Measurements from ENCODE around the gene ZNF80. TPM values are rescaled to one million over a fixed set of nuclear protein-coding genes. Genes with fewer than 3 reads are reported as not detected.

The ZNF80 gene
- total and polyA plus RNA-seq, 2 donors (not counting 1 experiment from before 2014, with no cell fraction given), result not detected

DNA sequence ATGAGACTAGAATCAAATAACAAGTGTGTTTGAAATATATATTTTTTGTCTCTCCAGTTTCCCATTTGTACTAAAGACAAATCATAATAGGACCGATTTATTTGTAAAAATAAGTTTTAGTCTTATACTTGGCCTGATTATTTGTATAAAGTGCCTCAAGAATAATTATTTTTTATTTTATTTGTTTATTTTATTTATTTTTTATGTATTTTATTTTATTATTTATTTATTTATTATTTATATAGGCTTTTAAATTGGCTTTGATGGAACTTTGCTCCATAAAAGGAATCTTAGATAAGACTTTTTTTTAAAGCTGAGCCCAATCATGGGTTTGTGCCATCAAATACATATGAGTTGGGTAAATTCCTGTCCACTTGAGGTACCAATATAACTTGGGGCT, 22.2 kb upstream of the ZNF80 start:
- H3K36me3 ChIP-seq (ENCODE audit: control insufficient read depth, insufficient read depth, low read length), result no peaks in the 10 kb centered on the region
- no peak overlapping the region for H2AFZ ChIP-seq (ENCODE audit: low read length)
- DNase-seq (ENCODE audit: low read depth in 2 of 2), result no peak
- no peak overlapping the region for H3K9ac ChIP-seq (ENCODE audit: insufficient read depth, low read length)
- no peaks in the 10 kb centered on the region for H3K79me2 ChIP-seq (ENCODE audit: control insufficient read depth, insufficient read depth, low read length)
- H3K4me3 ChIP-seq (replicated peaks in 1 of 4; ENCODE audit: control extremely low read depth in 1 of 4, insufficient read depth in 1 of 4, low read depth in 3 of 4, low read length in 4 of 4), result no peak overlapping the region
- H3K9me3 ChIP-seq (ENCODE audit: control insufficient read depth, insufficient read depth, low read depth, low read length), result no peaks in the 10 kb centered on the region
- H3K27ac ChIP-seq (ENCODE audit: insufficient read depth, low read length), result no peak overlapping the region
- TF ChIP-seq EZH2 (IDR thresholded peaks at IDR 0.05; ENCODE audit: low read length, missing control alignments), result no peak
- TF ChIP-seq, protein P1, sequence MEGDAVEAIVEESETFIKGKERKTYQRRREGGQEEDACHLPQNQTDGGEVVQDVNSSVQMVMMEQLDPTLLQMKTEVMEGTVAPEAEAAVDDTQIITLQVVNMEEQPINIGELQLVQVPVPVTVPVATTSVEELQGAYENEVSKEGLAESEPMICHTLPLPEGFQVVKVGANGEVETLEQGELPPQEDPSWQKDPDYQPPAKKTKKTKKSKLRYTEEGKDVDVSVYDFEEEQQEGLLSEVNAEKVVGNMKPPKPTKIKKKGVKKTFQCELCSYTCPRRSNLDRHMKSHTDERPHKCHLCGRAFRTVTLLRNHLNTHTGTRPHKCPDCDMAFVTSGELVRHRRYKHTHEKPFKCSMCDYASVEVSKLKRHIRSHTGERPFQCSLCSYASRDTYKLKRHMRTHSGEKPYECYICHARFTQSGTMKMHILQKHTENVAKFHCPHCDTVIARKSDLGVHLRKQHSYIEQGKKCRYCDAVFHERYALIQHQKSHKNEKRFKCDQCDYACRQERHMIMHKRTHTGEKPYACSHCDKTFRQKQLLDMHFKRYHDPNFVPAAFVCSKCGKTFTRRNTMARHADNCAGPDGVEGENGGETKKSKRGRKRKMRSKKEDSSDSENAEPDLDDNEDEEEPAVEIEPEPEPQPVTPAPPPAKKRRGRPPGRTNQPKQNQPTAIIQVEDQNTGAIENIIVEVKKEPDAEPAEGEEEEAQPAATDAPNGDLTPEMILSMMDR (conservative IDR thresholded peaks at IDR 0.05 in 1 of 2, IDR thresholded peaks at IDR 0.05 in 1 of 2; ENCODE audit: low read depth in 1 of 2, low read length in 2 of 2), result no peak
- H3K27me3 ChIP-seq (ENCODE audit: control insufficient read depth, insufficient read depth, low read length), result no peaks in the 10 kb centered on the region
- no peak overlapping the region for H3K4me2 ChIP-seq (ENCODE audit: extremely low read depth, insufficient read depth, low read length)
- H3K4me1 ChIP-seq (ENCODE audit: control insufficient read depth, extremely low read depth, insufficient read depth, low read length), result no peaks in the 10 kb centered on the region
- no peaks in the 10 kb centered on the region for H4K20me1 ChIP-seq (ENCODE audit: control insufficient read depth, extremely low read depth, insufficient read depth, low read length)

DNA sequence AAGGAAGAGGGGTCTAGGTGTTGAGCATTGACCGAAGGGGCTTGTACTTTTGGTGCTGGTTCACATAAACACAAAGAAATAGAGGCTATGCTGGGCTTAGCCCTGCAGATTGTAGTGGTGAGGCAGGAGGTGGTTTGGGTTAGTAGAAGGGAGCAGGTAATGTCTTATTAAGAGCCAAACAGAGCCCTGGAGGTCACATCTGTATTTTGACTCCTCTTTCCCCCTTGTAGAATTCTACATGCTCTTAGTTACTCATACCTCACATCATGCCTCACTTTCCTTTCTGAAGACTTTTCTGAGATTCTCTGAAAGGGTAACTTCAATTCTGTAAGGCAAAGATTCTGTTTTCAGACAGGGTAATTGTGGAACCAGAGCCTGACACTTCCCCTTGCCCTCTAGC, 16.1 kb upstream of the ZNF80 start:
- Histone ChIP-seq H3K9ac (ENCODE audit: insufficient read depth, low read length) (no peak overlapping the region), H3K4me3 (replicated peaks in 1 of 4; ENCODE audit: control extremely low read depth in 1 of 4, insufficient read depth in 1 of 4, low read depth in 3 of 4, low read length in 4 of 4) (no peak overlapping the region), H2AFZ (ENCODE audit: low read length) (no peak overlapping the region), H3K4me1 (ENCODE audit: control insufficient read depth, extremely low read depth, insufficient read depth, low read length) (no peaks in the 10 kb centered on the region), H4K20me1 (ENCODE audit: control insufficient read depth, extremely low read depth, insufficient read depth, low read length) (no peaks in the 10 kb centered on the region), H3K4me2 (ENCODE audit: extremely low read depth, insufficient read depth, low read length) (no peak overlapping the region), H3K36me3 (ENCODE audit: control insufficient read depth, insufficient read depth, low read length) (no peaks in the 10 kb centered on the region), H3K27me3 (ENCODE audit: control insufficient read depth, insufficient read depth, low read length) (no peaks in the 10 kb centered on the region), H3K9me3 (ENCODE audit: control insufficient read depth, insufficient read depth, low read depth, low read length) (no peaks in the 10 kb centered on the region), H3K27ac (ENCODE audit: insufficient read depth, low read length) (no peak overlapping the region), H3K79me2 (ENCODE audit: control insufficient read depth, insufficient read depth, low read length) (no peaks in the 10 kb centered on the region)
- TF ChIP-seq, protein P1 (conservative IDR thresholded peaks at IDR 0.05 in 1 of 2, IDR thresholded peaks at IDR 0.05 in 1 of 2; ENCODE audit: low read depth in 1 of 2, low read length in 2 of 2), result no peak
- no peak for TF ChIP-seq EZH2 (IDR thresholded peaks at IDR 0.05; ENCODE audit: low read length, missing control alignments)
- DNase-seq (ENCODE audit: low read depth in 2 of 2), result no peak

DNA sequence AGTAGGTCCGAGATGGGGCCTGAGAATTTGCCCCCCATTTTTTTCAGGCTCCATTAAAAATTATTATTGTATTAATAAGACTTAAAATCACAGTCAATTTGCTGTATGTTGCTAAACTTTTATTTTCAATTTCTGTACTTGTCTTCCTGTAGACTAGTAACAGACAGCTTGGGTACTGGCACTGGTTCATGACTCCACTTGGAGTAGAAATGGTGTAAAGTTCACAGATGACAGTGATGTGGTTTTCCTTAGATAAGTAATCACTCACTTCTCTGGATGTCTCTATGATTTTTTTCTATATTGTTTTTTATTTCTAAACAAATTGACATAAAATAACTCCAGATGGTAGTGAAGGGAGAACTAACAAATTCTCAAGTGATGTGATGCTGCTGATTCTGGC, 15.6 kb upstream of the ZNF80 start:
- Histone ChIP-seq H3K27ac (ENCODE audit: insufficient read depth, low read length) (no peak overlapping the region), H3K79me2 (ENCODE audit: control insufficient read depth, insufficient read depth, low read length) (no peaks in the 10 kb centered on the region), H3K9ac (ENCODE audit: insufficient read depth, low read length) (no peak overlapping the region), H3K4me2 (ENCODE audit: extremely low read depth, insufficient read depth, low read length) (no peak overlapping the region), H3K36me3 (ENCODE audit: control insufficient read depth, insufficient read depth, low read length) (no peaks in the 10 kb centered on the region), H4K20me1 (ENCODE audit: control insufficient read depth, extremely low read depth, insufficient read depth, low read length) (no peaks in the 10 kb centered on the region), H3K4me3 (replicated peaks in 1 of 4; ENCODE audit: control extremely low read depth in 1 of 4, insufficient read depth in 1 of 4, low read depth in 3 of 4, low read length in 4 of 4) (no peak overlapping the region), H3K9me3 (ENCODE audit: control insufficient read depth, insufficient read depth, low read depth, low read length) (no peaks in the 10 kb centered on the region), H2AFZ (ENCODE audit: low read length) (no peak overlapping the region), H3K4me1 (ENCODE audit: control insufficient read depth, extremely low read depth, insufficient read depth, low read length) (no peaks in the 10 kb centered on the region), H3K27me3 (ENCODE audit: control insufficient read depth, insufficient read depth, low read length) (no peaks in the 10 kb centered on the region)
- TF ChIP-seq, protein P1 (conservative IDR thresholded peaks at IDR 0.05 in 1 of 2, IDR thresholded peaks at IDR 0.05 in 1 of 2; ENCODE audit: low read depth in 1 of 2, low read length in 2 of 2), result no peak
- no peak for TF ChIP-seq EZH2 (IDR thresholded peaks at IDR 0.05; ENCODE audit: low read length, missing control alignments)
- DNase-seq (ENCODE audit: low read depth in 2 of 2), result no peak

All from fibroblast of lung (primary cell).